Caco-2 (cell line): ENCODE measurements around the gene CACNA1B. TPM values are rescaled to one million over a fixed set of nuclear protein-coding genes. Genes with fewer than 3 reads are reported as not detected.

Experiments
- BruUV-seq: library from RNA; stranded (reverse); fragments of 400-500 nt; replicated peaks from 2 replicates; lab custom pipeline; 2021; lab: Mats Ljungman, UMichigan
- CTCF ChIA-PET: fragments of 300-600 bp; sonication (Branson Sonifier 250); formaldehyde crosslinking; loops from one replicate; lab custom pipeline; 2022; ENCODE audit warnings: antibody characterized with exemption; lab: Charles Lee
- POLR2A ChIA-PET: fragments of 300-600 bp; sonication (Branson Sonifier 250); formaldehyde crosslinking; loops from one replicate; lab custom pipeline; 2022; ENCODE audit warnings: antibody characterized with exemption; lab: Charles Lee
- DNase-seq, 2 experiments: peaks; one replicate each; pipeline versions ENCODE4 v3.0.0 to v3.0.0-alpha.2; 2020 to 2022
- H3K27me3 ChIP-seq: replicated peaks from 2 replicates; pipeline ENCODE4 v1.6.0; 2011; ENCODE audit warnings: low read length; ENCODE audit not compliant: control insufficient read depth, insufficient read depth
- H3K36me3 ChIP-seq: 2 replicates; pipeline ENCODE4 v1.5.1; 2011; ENCODE audit warnings: low read length; ENCODE audit not compliant: control insufficient read depth, insufficient read depth
- H3K4me1 ChIP-seq: fragments of 250-450 bp; sonication (Bioruptor Pico); 2 replicates; pipeline ENCODE4 v1.5.1; 2020; ENCODE audit warnings: mild to moderate bottlenecking
- H3K4me3 ChIP-seq: 2 replicates; pipeline ENCODE4 v1.5.1; 2011; ENCODE audit warnings: low read depth, mild to moderate bottlenecking, control low read depth, low read length
- H3K9me3 ChIP-seq: fragments of 250-450 bp; sonication (Bioruptor Pico); 2 replicates; pipeline ENCODE4 v1.5.1; 2020; ENCODE audit warnings: mild to moderate bottlenecking, moderate library complexity
- H3K27ac Mint-ChIP-seq: one replicate; pipeline ENCODE4 v1.8.0; 2022; ENCODE audit warnings: mixed read lengths; ENCODE audit not compliant: unreplicated experiment
- H3K27me3 Mint-ChIP-seq: one replicate; pipeline ENCODE4 v1.8.0; 2022; ENCODE audit warnings: mixed read lengths; ENCODE audit not compliant: insufficient read depth, unreplicated experiment
- H3K36me3 Mint-ChIP-seq: one replicate; pipeline ENCODE4 v1.8.0; 2022; ENCODE audit warnings: mild to moderate bottlenecking, mixed read lengths; ENCODE audit not compliant: insufficient read depth, unreplicated experiment
- H3K4me1 Mint-ChIP-seq: one replicate; pipeline ENCODE4 v1.8.0; 2022; ENCODE audit warnings: low read depth, mixed read lengths; ENCODE audit not compliant: unreplicated experiment
- H3K4me3 Mint-ChIP-seq: one replicate; pipeline ENCODE4 v1.8.0; 2022; ENCODE audit warnings: mild to moderate bottlenecking, moderate library complexity, mixed read lengths; ENCODE audit not compliant: unreplicated experiment
- H3K9me3 Mint-ChIP-seq: one replicate; pipeline ENCODE4 v1.8.0; 2022; ENCODE audit warnings: mixed read lengths; ENCODE audit not compliant: unreplicated experiment
- intact Hi-C: fragments of 100-400 bp; cut with micrococcal nuclease; formaldehyde crosslinking; loops from one replicate; pipeline ENCODE4 v1.10.0; 2022; ENCODE audit not compliant: unreplicated experiment
- total RNA-seq: library from RNA; stranded (reverse); gene quantifications from 2 replicates; pipeline ENCODE4 v1.2.3, GENCODE V29; 2022
- TF ChIP-seq, protein P1 (sequence below), 2 experiments: fragments of 200-600 bp in 1 of 2; IDR thresholded peaks; 1 replicate in 1 of 2; 2 replicates in 1 of 2; pipeline versions ENCODE4 v1.5.1 to v1.8.0; 2011 to 2022; ENCODE audit warnings: antibody characterized with exemption in 1 of 2, control low read depth in 1 of 2, inconsistent platforms in 1 of 2, low read depth in 1 of 2, low read length in 1 of 2, mild to moderate bottlenecking in 1 of 2, moderate library complexity in 1 of 2; ENCODE audit not compliant: insufficient read depth in 1 of 2, severe bottlenecking in 1 of 2, unreplicated experiment in 1 of 2

CACNA1B gene
- total RNA-seq, 1 experiment from 2014 or later, result 0.11 TPM

- no peaks in the 10 kb centered on the region for H3K4me1 ChIP-seq
- Mint-ChIP-seq H3K27ac (no peak overlapping the region), H3K9me3 (peaks cover 16% of the 10 kb centered on the region), H3K36me3 (no peaks in the 10 kb centered on the region), H3K4me3 (no peak overlapping the region), H3K4me1 (no peaks in the 10 kb centered on the region), H3K27me3 (peaks cover 6% of the 10 kb centered on the region)
- intact Hi-C loops, result no loop called here
- ChIA-PET CTCF (no interaction called here), POLR2A (no interaction called here)
- no peak overlapping the region for H3K4me3 ChIP-seq
- no peak for DNase-seq
- H3K27me3 ChIP-seq, result no peaks in the 10 kb centered on the region
- H3K36me3 ChIP-seq, result no peaks in the 10 kb centered on the region
- TF ChIP-seq, protein P1, sequence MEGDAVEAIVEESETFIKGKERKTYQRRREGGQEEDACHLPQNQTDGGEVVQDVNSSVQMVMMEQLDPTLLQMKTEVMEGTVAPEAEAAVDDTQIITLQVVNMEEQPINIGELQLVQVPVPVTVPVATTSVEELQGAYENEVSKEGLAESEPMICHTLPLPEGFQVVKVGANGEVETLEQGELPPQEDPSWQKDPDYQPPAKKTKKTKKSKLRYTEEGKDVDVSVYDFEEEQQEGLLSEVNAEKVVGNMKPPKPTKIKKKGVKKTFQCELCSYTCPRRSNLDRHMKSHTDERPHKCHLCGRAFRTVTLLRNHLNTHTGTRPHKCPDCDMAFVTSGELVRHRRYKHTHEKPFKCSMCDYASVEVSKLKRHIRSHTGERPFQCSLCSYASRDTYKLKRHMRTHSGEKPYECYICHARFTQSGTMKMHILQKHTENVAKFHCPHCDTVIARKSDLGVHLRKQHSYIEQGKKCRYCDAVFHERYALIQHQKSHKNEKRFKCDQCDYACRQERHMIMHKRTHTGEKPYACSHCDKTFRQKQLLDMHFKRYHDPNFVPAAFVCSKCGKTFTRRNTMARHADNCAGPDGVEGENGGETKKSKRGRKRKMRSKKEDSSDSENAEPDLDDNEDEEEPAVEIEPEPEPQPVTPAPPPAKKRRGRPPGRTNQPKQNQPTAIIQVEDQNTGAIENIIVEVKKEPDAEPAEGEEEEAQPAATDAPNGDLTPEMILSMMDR (IDR thresholded peaks at IDR 0.05; ENCODE audit: insufficient read depth in 1 of 2, low read depth in 1 of 2, low read length in 1 of 2, severe bottlenecking in 1 of 2, unreplicated experiment in 1 of 2), result no peak
- BruUV-seq, result no TSS peak
- no peaks in the 10 kb centered on the region for H3K9me3 ChIP-seq
Observed at GRCh38 chr9:137959641-137960411, 82.2 kb downstream of the CACNA1B start.

GRCh38 chr9:137960496-137960895, 82.9 kb downstream of the CACNA1B start:
- H3K4me3 Mint-ChIP-seq, result no peak overlapping the region
- peaks cover 6% of the 10 kb centered on the region for H3K27me3 Mint-ChIP-seq
- no peak overlapping the region for H3K27ac Mint-ChIP-seq
- Histone ChIP-seq H3K9me3 (no peaks in the 10 kb centered on the region), H3K4me3 (no peak overlapping the region), H3K4me1 (no peaks in the 10 kb centered on the region), H3K27me3 (no peaks in the 10 kb centered on the region), H3K36me3 (no peaks in the 10 kb centered on the region)
- H3K36me3 Mint-ChIP-seq, result no peaks in the 10 kb centered on the region
- DNase-seq, result no peak
- ChIA-PET POLR2A (no interaction called here), CTCF (no interaction called here)
- BruUV-seq, result no TSS peak
- TF ChIP-seq, protein P1 (IDR thresholded peaks at IDR 0.05; ENCODE audit: insufficient read depth in 1 of 2, low read depth in 1 of 2, low read length in 1 of 2, severe bottlenecking in 1 of 2, unreplicated experiment in 1 of 2), result no peak
- no peaks in the 10 kb centered on the region for H3K4me1 Mint-ChIP-seq
- intact Hi-C loops, result no loop called here
- peaks cover 16% of the 10 kb centered on the region for H3K9me3 Mint-ChIP-seq

GRCh38 chr9:137963525-137963924, 85.9 kb downstream of the CACNA1B start:
- Histone ChIP-seq H3K36me3 (no peaks in the 10 kb centered on the region), H3K9me3 (no peaks in the 10 kb centered on the region), H3K27me3 (no peaks in the 10 kb centered on the region), H3K4me1 (no peaks in the 10 kb centered on the region), H3K4me3 (no peak overlapping the region)
- no peaks in the 10 kb centered on the region for H3K4me1 Mint-ChIP-seq
- intact Hi-C loops, result no loop called here
- H3K36me3 Mint-ChIP-seq, result no peaks in the 10 kb centered on the region
- no TSS peak for BruUV-seq
- TF ChIP-seq, protein P1 (IDR thresholded peaks at IDR 0.05; ENCODE audit: insufficient read depth in 1 of 2, low read depth in 1 of 2, low read length in 1 of 2, severe bottlenecking in 1 of 2, unreplicated experiment in 1 of 2), result no peak
- DNase-seq, result no peak
- H3K27me3 Mint-ChIP-seq, result peaks cover 9% of the 10 kb centered on the region
- no peak overlapping the region for H3K27ac Mint-ChIP-seq
- peaks cover 16% of the 10 kb centered on the region for H3K9me3 Mint-ChIP-seq
- no peak overlapping the region for H3K4me3 Mint-ChIP-seq
- ChIA-PET POLR2A (no interaction called here), CTCF (no interaction called here)
